HG02623 (cell line): ENCODE data around the gene NCOA1.
"Not testable (repeated sequence)": the region's sequence is repeated elsewhere in the genome, so short reads cannot be mapped to it uniquely, and the experiment has no call there.

ENCODE experiments used
- ATAC-seq: cut with Tn5 transposase; IDR thresholded peaks from one replicate; pipeline ENCODE4 v1.9.1; 2021; ENCODE audit warnings: moderate library complexity; ENCODE audit not compliant: unreplicated experiment

Gene NCOA1

DNA sequence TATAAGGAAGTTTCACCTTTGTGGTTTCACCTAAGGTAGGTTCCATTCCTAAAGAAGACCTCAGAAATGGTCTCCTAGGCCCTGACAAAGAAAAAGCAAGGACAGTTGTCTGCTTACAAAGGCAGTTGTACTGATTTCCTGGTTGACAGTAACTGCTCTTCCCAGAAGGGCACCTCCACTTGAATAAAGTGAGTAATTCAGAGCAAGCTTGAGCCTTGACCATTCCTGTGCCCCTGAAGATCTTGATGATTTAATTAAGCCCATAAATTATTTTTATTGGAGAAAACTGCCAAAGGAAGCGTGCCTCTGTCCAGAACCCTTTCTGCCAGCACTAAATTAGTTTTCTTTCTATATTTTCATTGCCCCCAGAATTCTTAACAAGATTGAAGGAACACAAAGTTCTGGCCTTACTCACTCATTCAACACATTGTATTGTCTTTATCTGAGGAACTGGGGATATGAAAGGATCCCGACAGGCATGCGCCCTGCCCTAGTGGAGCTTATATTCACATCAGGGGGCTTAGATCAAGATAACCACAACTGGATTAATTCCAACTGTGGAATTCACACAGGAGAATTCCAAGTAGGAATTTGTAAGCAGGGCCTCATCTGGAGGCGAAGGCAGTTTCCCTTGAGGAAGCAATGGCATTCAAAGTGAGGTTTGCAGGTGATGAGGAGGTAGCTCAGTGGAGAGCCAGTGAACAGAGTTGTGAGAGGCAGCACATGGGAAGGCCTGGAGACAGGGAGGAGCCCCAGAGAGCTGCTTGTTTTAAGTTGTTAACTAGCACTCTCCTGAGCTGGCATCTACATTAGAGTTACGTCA lies 280.9 kb downstream of the NCOA1 start:
- no peak for ATAC-seq

DNA sequence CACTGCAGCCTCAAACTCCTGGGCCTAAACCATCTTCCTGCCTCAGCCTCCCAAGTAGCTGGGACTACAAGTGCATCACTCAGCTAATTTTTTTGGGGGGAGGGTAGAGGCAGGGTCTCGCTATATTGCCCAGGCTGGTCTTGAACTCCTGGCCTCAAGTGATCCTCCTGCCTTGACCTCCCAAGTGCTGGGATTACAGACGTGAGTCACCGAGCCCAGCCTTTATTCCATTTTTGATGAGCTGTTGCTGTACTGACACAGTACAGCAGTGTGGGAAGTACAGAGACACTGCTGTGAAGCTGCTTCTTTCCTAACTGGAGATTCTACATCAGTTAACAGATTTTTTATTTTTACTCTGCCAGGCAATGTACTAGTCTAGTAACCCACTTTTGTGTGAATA lies 283.3 kb downstream of the NCOA1 start:
- ATAC-seq, result no peak

DNA sequence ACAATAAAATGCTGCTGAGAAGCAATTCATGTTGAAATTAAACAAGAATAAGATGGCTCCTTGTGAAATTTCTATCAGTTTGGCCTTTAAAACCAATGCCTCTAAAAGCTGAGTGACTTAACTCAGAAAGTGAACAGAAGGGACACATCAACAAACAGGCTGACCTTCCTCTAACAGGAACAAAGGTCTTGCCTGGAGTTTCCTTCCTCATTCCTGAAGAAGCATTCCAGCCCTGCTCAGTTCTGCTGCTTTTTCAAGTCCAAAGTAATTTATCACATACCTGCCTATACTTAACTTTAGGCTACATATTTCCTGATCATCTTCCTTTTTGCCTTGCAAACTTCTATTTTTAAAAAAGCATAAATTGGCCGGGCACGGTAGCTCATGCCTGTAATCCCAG lies 288.1 kb downstream of the NCOA1 start:
- ATAC-seq, result no peak

DNA sequence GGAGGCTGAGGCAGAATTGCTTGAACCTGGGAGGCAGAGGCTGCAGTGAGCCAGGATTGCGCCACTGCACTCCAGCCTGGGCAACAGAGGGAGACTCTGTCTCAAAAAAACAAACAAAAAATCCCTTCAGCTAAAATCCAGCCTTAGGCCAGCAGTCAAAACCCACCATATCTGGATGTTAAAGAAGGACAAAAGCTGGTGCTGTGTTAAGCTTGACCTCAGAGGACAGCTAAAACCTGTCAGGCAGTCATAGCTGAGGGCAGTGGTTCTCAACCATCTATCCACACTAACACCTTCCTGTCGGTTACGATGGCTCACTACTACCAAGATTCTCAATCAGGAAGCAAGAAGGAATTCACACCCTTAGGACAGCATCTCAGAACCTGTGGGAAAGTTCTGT lies 292.6 kb downstream of the NCOA1 start:
- ATAC-seq, result no peak

DNA sequence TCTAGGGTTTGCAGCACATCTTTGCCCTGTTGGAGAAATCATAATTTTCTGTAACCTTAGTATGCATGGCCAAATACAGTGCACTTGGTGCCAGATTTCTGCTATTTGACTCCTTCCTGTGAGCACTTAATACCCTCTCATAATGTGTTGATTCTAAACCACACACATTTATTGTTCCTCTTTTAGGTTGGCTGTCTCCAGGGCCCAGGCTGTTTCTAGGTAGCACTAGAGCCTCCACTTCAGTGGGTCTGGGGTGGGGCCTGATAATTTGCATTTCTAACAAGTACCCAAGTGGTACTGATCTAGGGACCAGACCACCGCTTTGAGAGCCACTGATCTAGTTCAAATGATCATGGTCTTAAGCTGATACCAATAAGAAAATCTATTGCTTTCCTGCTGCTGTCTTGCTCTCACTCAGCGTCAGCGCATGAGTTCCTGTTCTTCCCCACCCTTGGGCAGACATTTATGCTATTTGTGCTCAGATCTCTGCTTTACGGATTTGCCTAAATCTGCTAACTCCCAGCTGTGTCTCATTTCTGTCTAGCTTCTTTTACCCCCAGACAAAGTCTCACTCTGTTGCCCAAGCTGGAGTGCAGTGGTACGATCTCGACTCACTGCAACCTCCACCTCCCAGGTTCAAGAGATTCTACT lies 294.7 kb downstream of the NCOA1 start:
- ATAC-seq, result peak; percentile 75

DNA sequence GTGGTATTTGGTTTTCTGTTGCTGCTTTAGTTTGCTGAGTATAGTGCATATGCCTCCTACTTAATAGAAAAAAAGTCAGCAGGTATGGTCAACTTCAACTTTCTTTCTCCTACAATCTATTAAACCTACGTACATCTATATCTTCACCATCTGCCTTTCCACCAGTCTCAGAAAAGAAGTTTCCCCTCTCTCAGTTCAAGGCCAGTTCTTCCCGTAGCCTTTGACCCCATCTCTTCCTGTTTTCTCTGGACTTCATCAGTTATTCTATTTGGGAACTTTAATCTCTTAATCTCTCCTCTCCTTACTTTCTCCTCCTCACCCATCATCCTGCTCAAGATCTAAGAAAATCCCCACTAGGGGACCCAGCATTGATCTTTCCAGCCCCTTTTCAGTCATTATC lies 296.5 kb downstream of the NCOA1 start:
- no peak for ATAC-seq

DNA sequence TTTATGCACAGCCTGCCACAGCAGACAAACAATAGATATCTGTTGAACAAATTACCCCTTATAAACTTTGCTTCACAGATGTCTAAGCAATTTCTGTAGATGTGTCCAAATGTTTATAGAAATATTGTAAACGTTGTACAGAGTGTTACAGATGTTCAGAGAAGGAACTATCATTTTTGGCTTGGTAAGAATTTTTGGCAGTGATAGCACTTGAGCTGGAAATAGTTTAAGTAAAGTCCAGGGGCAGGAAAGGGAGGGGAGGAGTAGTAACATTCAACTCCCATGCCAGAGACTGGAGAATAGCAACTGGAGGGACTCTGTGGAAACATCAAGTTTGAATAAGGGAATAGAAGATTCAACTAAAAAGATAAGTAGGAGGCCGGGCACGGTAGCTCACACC lies 297.8 kb downstream of the NCOA1 start:
- ATAC-seq, result no peak

DNA sequence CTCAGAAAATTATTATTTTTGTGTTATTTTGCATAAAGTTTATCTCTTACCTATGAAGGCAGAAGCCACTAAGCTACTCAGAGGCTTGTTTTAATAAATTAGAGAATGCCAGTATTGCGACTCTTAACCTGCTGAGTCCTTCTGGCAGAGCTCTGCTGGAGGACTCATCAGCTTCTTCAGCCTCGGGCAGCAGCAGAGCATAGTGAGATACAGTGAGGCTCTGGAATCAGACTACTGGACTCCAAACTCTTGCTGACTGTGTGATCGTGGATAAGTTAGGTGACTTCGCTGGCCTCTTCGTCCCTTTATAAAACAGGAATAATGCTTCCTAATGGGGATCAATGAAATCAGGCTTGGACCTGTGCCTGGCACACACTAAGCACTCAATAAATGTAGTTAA lies 300.4 kb downstream of the NCOA1 start:
- ATAC-seq, result no peak

DNA sequence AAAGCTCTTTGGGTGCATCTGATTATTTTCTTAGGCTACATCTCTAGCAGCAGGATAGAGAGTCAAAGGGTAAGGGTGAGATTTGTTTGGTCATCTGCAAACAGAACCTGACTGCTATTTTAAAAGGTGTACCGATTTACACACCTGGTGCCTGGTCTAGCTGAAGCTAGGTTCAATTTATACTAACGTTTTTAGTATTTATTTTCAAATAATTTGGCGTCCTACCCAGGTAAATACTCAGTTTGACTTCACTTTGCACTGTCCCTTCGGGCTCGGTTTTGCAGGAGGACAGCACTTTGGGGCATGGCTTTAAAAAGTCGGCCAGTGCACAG lies 301.5 kb downstream of the NCOA1 start:
- ATAC-seq, result no peak

DNA sequence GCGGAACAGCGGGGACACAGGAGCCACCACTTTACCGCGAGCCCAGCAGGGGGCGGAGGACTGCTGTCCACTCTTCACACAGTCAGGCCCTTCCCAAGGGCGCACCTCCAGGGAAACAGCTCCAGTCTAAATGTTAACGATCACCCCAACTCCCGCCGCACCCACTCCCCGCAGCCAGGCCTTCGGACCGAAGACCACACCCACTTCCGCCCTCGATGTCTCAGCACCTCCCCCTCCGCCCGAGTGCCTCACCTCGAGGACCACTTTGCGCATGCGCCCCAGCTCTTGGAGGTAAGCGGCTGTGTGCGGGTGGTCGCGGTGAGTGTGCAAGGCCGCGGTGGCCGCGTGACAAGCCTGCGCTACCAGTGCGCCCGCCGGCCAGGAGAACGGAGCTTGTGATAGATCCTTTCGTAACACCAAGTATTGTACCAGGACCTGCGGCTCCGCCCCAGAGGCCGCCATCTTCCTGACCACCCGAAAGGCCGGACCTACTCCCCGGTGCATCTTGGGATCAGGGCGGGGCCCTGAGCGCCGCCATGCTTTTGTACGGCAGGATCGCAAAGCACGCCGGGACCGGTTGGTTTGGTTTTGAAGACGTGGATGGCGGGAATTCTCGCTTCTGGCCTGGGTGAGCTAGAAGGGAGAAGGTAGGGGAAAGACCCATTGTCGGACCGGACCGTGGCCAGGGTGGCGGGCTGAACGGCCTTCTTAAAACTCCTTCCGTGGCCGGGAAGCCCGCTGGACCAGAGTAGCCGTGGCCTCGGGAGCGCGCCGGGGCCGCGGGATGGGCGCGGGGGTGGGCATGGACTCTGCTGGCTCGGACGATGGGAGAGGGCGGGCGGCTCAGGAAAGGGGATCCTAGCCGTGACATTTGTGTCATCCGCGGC lies 302.1 kb downstream of the NCOA1 start, which contains the start of the genes CENPO and PTRHD1:
CENPO (plus strand) TSS at position 552 of the 887 bp plus-strand sequence. CDS start 495 bp downstream, outside the sequence.
PTRHD1 (minus strand) TSS at position 518 of the 887 bp plus-strand sequence; CDS start at position 504, 14 bp downstream.
- ATAC-seq, result peak; percentile 90

DNA sequence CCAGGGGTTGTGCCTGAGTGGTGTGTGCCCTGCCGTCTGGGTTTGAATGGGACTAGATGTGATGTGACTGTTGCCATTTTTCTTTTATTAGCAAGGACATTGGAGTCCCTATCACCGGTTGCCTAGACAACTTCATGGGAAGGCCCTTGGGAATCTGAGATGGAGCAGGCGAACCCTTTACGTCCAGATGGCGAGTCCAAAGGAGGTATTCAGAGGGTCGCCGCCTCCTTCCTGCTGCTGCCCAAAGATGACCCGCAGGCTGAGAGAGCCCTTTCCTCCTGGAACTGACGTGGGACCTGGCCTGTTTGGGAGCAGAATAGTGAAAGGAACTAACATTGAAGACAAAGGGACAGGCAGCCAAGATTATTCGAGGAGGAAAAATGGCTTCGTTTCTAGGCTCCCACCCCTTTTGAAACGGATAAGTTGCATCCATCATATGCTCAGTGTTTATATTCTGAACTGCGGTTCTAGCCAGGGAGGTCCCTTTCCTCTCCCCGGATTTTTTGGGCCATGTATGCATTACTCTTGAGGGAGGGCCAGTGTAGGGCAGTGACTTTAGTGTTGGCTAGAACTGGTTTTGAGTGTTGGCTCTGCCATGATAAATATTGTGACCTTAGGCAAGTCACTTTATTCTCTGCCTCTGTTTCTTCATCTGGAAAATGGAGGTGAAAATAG lies 302.8 kb downstream of the NCOA1 start:
- ATAC-seq, result no peak

DNA sequence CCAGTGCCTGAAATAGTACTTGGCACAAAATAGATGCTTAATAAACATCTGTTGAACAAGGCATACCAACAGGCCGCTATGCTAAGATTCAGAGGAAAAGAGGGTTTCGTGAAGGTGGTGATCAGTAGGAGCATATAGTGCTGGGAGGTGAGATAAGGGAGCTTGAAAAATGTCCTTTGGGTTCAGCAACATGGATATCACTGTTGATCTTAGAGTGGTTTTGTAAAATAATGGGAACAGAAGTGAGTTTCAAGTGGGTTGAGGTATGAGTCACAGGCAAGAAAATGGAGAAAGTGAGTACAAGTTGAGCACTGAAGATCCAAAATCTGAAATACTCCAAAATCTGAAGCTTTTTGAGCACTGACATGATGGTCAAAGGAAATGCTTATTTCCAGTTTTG lies 306.6 kb downstream of the NCOA1 start:
- ATAC-seq, result no peak

DNA sequence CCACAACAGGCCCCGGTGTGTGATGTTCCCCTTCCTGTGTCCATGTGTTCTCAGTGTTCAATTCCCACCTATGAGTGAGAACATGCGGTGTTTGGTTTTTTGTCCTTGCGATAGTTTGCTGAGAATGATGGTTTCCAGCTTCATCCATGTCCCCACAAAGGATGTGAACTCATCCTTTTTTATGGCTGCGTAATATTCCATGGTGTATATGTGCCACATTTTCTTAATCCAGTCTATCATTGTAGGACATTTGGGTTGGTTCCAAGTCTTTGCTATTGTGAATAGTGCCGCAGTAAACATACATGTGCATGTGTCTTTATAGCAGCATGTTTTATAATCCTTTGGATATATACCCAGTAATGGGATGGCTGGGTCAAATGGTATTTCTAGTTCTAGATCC lies 309.4 kb downstream of the NCOA1 start:
- not testable (repeated sequence) for ATAC-seq

DNA sequence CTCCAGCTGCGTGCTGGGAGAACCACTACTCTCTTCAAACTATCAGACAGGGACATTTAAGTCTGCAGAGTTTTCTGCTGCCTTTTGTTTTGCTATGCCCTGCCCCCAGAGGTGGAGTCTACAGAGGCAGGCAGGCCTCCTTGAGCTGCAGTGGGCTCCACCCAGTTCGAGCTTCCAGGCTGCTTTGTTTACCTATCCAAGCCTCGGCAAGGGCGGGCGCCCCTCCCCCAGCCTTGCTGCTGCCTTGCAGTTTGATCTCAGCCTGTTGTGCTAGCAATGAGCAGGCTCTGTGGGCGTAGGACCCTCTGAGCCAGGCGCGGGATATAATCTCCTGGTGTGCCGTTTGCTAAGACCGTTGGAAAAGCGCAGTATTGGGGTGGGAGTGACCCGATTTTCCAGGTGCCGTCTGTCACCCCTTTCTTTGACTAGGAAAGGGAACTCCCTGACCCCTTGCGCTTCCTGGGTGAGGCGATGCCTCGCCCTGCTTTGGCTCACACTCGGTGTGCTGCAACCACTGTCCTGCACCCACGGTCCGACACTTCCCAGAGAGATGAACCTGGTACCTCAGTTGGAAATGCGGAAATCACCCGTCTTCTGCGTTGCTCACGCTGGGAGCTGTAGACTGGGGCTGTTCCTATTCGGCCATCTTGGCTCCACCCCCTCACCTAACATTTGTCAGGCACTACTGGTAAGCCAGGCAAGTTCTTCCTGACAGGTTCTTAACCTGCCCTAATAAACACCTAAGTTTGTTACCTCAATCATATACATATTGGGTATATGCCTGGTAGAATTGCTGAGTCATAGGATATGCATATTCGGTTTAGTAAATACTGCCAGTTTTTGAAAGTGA lies 315.0 kb downstream of the NCOA1 start:
- not testable (repeated sequence) for ATAC-seq

DNA sequence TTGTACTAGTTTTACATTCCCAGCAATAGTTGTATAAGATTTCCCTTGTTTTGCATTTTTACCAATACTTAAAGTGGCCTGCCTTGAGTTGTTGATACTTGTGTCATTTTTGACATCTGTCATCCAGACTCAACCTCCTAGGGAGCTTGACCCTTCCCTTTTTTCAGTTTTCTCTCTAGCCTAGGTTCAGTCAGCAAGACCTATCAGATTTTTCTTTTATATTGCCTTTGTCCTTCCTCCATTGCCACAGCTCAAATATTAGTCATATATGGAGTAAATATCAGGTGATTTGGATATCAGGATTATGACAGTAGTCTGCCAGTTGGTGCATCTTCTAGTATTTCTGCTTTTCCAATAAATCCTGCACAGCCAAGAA lies 315.6 kb downstream of the NCOA1 start:
- no peak for ATAC-seq

DNA sequence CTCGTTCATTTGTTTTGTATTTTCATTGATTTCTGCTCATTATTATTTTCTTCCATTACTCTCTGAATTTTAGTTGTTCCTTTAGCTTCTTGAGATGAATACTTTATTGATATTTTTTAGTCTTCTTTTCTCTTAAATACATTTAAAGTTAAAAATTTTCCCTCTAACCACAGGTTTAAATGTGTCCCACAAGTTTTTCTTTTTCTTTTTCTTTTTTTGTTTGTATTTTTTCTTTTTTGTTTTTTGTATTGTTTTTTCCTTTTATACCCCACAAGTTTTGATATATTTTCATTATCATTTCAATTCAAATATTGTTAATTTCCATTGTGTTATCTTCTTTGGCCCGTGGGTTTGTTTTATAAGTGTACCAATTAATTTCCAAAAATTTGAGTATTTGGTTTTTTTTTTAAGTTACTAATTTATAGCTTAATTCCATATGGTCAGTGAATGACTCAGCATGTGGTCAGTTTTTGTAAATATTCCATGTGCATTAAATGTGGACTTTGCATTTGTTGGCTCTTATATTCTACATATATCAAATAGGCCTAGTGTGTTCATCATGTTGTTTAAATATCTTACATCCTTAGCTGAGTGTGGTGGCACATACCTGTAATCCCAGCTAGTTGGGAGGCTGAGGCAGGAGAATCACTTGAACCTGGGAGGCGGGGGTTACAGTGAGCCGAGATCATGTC lies 318.4 kb downstream of the NCOA1 start:
- no peak for ATAC-seq

DNA sequence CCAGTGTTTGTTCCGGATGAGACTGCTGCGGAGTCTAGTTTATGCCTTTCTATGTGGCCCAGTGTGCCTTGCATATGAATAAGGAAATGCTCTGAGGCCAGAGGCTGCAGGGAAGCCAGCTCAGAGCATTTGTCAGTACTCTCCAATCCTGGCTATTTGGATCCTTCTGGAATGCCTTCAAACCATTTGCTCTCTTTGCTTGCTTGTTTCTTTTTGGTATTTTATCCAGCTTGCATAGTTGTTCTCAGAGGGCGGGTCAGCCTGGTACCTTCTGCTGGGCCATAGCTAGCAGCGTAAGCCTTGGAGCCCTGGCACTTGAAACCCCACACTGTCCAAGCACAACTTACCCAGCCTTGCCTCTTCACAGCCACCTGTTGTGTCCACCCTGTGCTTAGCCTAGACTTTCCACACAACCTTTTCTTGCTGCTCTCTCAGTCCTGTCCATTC lies 322.7 kb downstream of the NCOA1 start:
- no peak for ATAC-seq

DNA sequence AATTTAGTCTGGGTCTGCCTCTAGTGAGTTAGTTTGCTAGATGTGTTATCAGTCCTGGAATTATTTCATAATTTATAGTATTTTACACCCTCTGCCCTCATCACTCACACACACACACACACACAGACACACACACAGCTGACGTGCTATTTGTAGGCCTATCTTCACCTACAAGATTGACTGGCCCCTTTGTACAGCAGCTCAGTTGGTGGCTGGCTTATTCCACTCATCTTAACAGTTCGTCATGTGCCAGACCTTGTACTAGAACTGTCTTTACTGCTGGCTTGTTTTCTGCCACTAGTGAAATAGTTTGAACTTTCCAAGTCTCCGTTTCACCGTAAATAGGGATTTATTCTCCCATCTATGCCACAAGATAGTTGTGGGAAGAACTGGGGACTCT lies 323.5 kb downstream of the NCOA1 start:
- no peak for ATAC-seq

DNA sequence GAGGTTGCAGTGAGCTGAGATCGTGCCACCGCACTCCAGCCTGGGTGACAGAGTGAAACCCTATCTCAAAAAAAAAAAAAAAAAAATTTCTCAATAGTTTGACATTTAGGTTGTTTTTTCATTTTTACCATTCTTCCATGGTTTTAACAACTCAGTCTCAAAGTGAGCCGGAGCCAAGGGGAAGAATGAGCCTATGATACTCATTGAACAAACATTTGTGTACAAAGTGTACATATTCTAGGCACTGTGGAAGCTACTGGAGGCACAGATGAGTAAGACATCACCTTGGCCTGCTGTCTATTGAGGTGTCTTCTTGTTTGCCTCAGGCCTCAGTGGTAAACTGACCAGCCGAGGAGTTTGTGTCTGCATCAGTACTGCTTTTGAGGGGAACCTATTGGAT lies 324.1 kb downstream of the NCOA1 start:
- ATAC-seq, result no peak
